HCT116 (cell line): ENCODE measurements around the gene ZNF430. TPM values are rescaled to one million over a fixed set of nuclear protein-coding genes. Genes with fewer than 3 reads are reported as not detected.

ENCODE experiments used
- ATAC-seq: fragments of 200-7000 bp; cut with Tn5 transposase; 2 replicates; pipeline ENCODE4 v1.9.1; 2020; ENCODE audit warnings: mild to moderate bottlenecking, moderate library complexity
- BruUV-seq: library from RNA; stranded (reverse); fragments of 400-500 nt; replicated peaks from 2 replicates; lab custom pipeline; 2021; lab: Mats Ljungman, UMichigan
- CTCF ChIA-PET: fragments of 300-600 bp; sonication (Branson Sonifier 250); formaldehyde crosslinking; loops from one replicate; lab custom pipeline; 2021; ENCODE audit warnings: antibody characterized with exemption; lab: Charles Lee
- POLR2A ChIA-PET: fragments of 300-600, 350-600 bp; sonication (Branson Sonifier 250); formaldehyde crosslinking; loops from one replicate; lab custom pipeline; 2021; ENCODE audit warnings: antibody characterized with exemption; lab: Charles Lee
- RAD21 ChIA-PET, 2 experiments: fragments of 300-600 bp; sonication (Branson Sonifier 250); formaldehyde crosslinking; loops; one replicate each; lab custom pipeline; 2023; ENCODE audit warnings: low total read pairs in 2 of 2; ENCODE audit not compliant: uncharacterized antibody in 2 of 2, unreplicated experiment in 2 of 2, low non-redundant PET in 1 of 2; lab: Charles Lee
- DNase-seq: peaks from one replicate; pipeline ENCODE4 v3.0.0-alpha.2; 2010; ENCODE audit warnings: low read depth, low spot score
- H2AFZ ChIP-seq: fragments of 200-600 bp; shearing (Covaris generic), sonication (generic); 2 replicates; pipeline ENCODE4 v1.6.1; 2017; ENCODE audit warnings: low read depth, mixed run types, mixed read lengths, antibody characterized with exemption, low read length; ENCODE audit not compliant: poor library complexity, severe bottlenecking
- H3K27ac ChIP-seq: 2 replicates; pipeline ENCODE4 v1.5.1; 2012; ENCODE audit warnings: low read depth, low read length
- H3K27me3 ChIP-seq: fragments of 200-600 bp; sonication (generic); 2 replicates; pipeline ENCODE4 v1.6.1; 2016; ENCODE audit warnings: mixed run types, low read length, mixed read lengths; ENCODE audit not compliant: insufficient read depth
- H3K36me3 ChIP-seq, 2 experiments: fragments of 200-500 bp in 1 of 2; fragments of 200-600 bp in 1 of 2; sonication (Bioruptor generic) in 1 of 2; sonication (generic) in 1 of 2; 2 replicates each; pipeline versions ENCODE4 v1.5.1 to v1.6.1; 2014 to 2016; ENCODE audit warnings: low read length in 2 of 2, inconsistent platforms in 1 of 2, mixed read lengths in 1 of 2, mixed run types in 1 of 2; ENCODE audit not compliant: insufficient read depth in 2 of 2, control insufficient read depth in 1 of 2
- H3K4me1 ChIP-seq, 2 experiments: fragments of 200-600 bp in 1 of 2; sonication (generic) in 1 of 2; 2 replicates each; pipeline versions ENCODE4 v1.5.1 to v1.6.1; 2012 to 2017; ENCODE audit warnings: low read length in 2 of 2, inconsistent platforms in 1 of 2, mild to moderate bottlenecking in 1 of 2, mixed read lengths in 1 of 2, mixed run types in 1 of 2, moderate library complexity in 1 of 2; ENCODE audit not compliant: insufficient read depth in 2 of 2, control insufficient read depth in 1 of 2
- H3K4me2 ChIP-seq: fragments of 200-600 bp; sonication (generic); 2 replicates; pipeline ENCODE4 v1.6.1; 2017; ENCODE audit warnings: mixed run types, low read length, mixed read lengths
- H3K4me3 ChIP-seq, 2 experiments: fragments of 200-600 bp in 1 of 2; sonication (generic) in 1 of 2; replicated peaks in 1 of 2; 2 replicates each; pipeline ENCODE4 v1.5.1; 2011 to 2016; ENCODE audit warnings: low read length in 2 of 2, control low read depth in 1 of 2, low read depth in 1 of 2, mild to moderate bottlenecking in 1 of 2, mixed read lengths in 1 of 2, mixed run types in 1 of 2
- H3K79me2 ChIP-seq: fragments of 200-600 bp; sonication (generic); 2 replicates; pipeline ENCODE4 v1.6.1; 2017; ENCODE audit warnings: mild to moderate bottlenecking, mixed run types, low read length, moderate library complexity, mixed read lengths; ENCODE audit not compliant: insufficient read depth
- H3K9ac ChIP-seq: fragments of 200-600 bp; sonication (generic); 2 replicates; pipeline ENCODE4 v1.6.1; 2016; ENCODE audit warnings: low read length, mixed read lengths
- H3K9me2 ChIP-seq: fragments of 200-600 bp; sonication (generic), shearing (Covaris generic); 2 replicates; pipeline ENCODE4 v1.6.1; 2017; ENCODE audit warnings: mixed run types, mild to moderate bottlenecking, moderate library complexity; ENCODE audit not compliant: insufficient read depth
- H3K9me3 ChIP-seq, 2 experiments: fragments of 200-500 bp in 1 of 2; fragments of 200-600 bp in 1 of 2; sonication (Bioruptor generic) in 1 of 2; sonication (generic) in 1 of 2; 2 replicates each; pipeline ENCODE4 v1.6.1; 2014 to 2017; ENCODE audit warnings: low read length in 2 of 2, mixed read lengths in 2 of 2, inconsistent platforms in 1 of 2, low read depth in 1 of 2, mild to moderate bottlenecking in 1 of 2, mixed run types in 1 of 2, moderate library complexity in 1 of 2; ENCODE audit not compliant: control insufficient read depth in 1 of 2, insufficient read depth in 1 of 2
- H4K20me1 ChIP-seq: fragments of 200-600 bp; sonication (generic), shearing (Covaris generic); 2 replicates; pipeline ENCODE4 v1.6.1; 2017; ENCODE audit warnings: mixed run types, mild to moderate bottlenecking, moderate library complexity; ENCODE audit not compliant: insufficient read depth
- CBX3 ChIP-seq: IDR thresholded peaks from 2 replicates; pipeline ENCODE4 v1.6.1; 2012; ENCODE audit warnings: low read depth
- ELF1 ChIP-seq: IDR thresholded peaks from 2 replicates; pipeline ENCODE4 v1.6.1; 2012; ENCODE audit warnings: low read depth, borderline replicate concordance
- FOSL1 ChIP-seq: IDR thresholded peaks from 2 replicates; pipeline ENCODE4 v1.6.1; 2012; ENCODE audit warnings: low read depth
- MAX ChIP-seq: IDR thresholded peaks from 2 replicates; pipeline ENCODE4 v1.6.1; 2012
- POLR2A ChIP-seq: IDR thresholded peaks from 2 replicates; pipeline ENCODE4 v1.7.0; 2011; ENCODE audit warnings: borderline replicate concordance; ENCODE audit not compliant: insufficient read depth, insufficient read length; ENCODE audit errors: extremely low read depth
- POLR2AphosphoS5 ChIP-seq: IDR thresholded peaks from 2 replicates; pipeline ENCODE4 v1.6.1; 2011; ENCODE audit warnings: mild to moderate bottlenecking, low read depth, low read length, moderate library complexity
- SP1 ChIP-seq: IDR thresholded peaks from 2 replicates; pipeline ENCODE4 v1.6.1; 2012; ENCODE audit warnings: low read depth
- YY1 ChIP-seq: IDR thresholded peaks from 2 replicates; pipeline ENCODE4 v1.6.1; 2011; ENCODE audit warnings: low read length, low read depth, moderate library complexity, mild to moderate bottlenecking; ENCODE audit not compliant: insufficient replicate concordance; ENCODE audit errors: extremely low read depth
- intact Hi-C: fragments of 100-400 bp; cut with micrococcal nuclease; formaldehyde crosslinking; loops from 2 replicates; pipeline ENCODE4 v1.10.0; 2022
- total RNA-seq: library from RNA; stranded (reverse); gene quantifications from one replicate; pipeline ENCODE4 v1.2.1, GENCODE V29; 2021; ENCODE audit not compliant: unreplicated experiment
- TF ChIP-seq, protein P1 (sequence below): IDR thresholded peaks from 2 replicates; pipeline ENCODE4 v1.6.1; 2011; ENCODE audit warnings: mild to moderate bottlenecking, low read length, moderate library complexity; ENCODE audit not compliant: insufficient replicate concordance; ENCODE audit errors: extremely low read depth
- TF ChIP-seq, protein P2 (sequence below): IDR thresholded peaks from 2 replicates; pipeline ENCODE4 v1.6.1; 2012; ENCODE audit warnings: low read depth
- TF ChIP-seq, protein P3 (sequence below): IDR thresholded peaks from 2 replicates; pipeline ENCODE4 v1.6.1; 2012

Gene ZNF430
- total RNA-seq, 1 experiment from 2014 or later = 8.4 TPM

- ChIA-PET POLR2A (no interaction called here), RAD21 (no interaction called here), CTCF (no interaction called here)
- Histone ChIP-seq H3K36me3 (no peaks in the 10 kb centered on the region), H4K20me1 (no peaks in the 10 kb centered on the region), H3K4me2 (no peak overlapping the region), H3K4me3 (no peak overlapping the region), H2AFZ (no peak overlapping the region), H3K27ac (no peak overlapping the region), H3K9me3 (no peaks in the 10 kb centered on the region; a peak in 1 of 4 replicates), H3K9ac (no peak overlapping the region), H3K79me2 (no peaks in the 10 kb centered on the region), H3K9me2 (no peaks in the 10 kb centered on the region), H3K4me1 (no peaks in the 10 kb centered on the region), H3K27me3 (no peaks in the 10 kb centered on the region)
- intact Hi-C loops = no loop called here
- ATAC-seq = no peak
- no peak for DNase-seq
- TF ChIP-seq FOSL1 (no peak), ELF1 (no peak), POLR2AphosphoS5 (no peak), POLR2A (no peak)
- BruUV-seq = no TSS peak
Observed at GRCh38 chr19:21065336-21065735, 44.9 kb downstream of the ZNF430 start.

DNA sequence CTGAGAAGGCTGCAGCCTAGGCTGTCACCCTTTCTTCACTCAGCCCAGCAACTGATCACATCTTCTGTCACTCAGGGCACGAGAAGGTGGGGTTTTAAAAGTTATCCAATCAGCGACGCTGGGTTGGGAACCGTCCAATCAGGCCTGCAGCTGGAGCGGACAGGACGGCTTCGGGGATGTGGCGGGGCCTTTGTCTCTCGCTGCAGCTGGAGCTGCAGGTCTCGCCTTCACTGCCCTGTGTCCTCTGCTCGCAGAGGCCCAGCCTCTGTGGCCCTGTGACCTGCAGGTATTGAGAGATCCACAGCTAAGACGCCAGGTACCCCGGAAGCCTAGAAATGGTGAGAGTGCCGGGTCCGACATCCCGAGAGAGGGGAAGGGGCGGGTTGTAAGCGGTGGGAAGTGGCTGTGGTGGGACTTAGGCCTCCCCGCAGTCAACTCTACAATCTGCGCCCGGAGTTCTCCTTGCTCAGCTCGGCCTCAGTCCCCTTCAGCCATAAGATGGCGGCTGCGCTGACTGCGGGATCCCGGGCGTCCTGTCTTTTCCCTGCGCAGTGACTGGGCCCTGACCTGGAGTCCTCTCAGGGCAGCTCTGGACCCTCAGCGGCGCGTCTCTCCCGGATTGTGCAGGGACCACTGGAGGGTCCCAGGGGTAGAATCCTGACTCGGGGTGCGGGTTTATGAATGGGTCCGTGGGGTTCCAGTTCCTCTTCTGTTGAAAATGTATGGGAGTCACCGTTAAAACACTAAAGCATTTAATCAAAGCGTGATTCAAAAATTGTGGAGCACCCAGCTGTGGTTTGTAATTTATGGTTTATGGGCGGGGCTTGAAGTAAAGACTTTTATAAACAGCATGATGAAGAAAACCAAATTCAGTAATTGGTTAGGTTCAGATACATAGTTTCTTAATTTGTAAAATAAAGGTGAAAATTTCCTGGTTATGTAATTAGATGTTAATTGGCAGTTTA is 61.8 kb downstream of the ZNF430 start, which contains the start of gene ZNF714:
TSS of gene ZNF714 (plus strand) at position 193 of the 965 bp plus-strand sequence. CDS start 16,066 bp downstream, outside the sequence.
- intact Hi-C loops = loop anchor here (5.0 kb wide), 1 partner anchor 60 kb away; the partner anchor contains the start of gene ZNF430
- RAD21 ChIA-PET = no interaction called here
- peaks cover 23% of the 10 kb centered on the region for H3K79me2 ChIP-seq
- no peaks in the 10 kb centered on the region for H3K9me2 ChIP-seq
- H3K4me2 ChIP-seq = peak within 1 kb of the TSS; percentile 86
- CTCF ChIA-PET = no interaction called here
- H3K4me1 ChIP-seq = peaks cover 5 to 17% of the 10 kb centered on the region in 2 experiments; a peak in 3 of 4 replicates
- peaks cover 3 to 5% of the 10 kb centered on the region in 2 experiments; a peak in 1 of 4 replicates for H3K36me3 ChIP-seq
- no peaks in the 10 kb centered on the region for H4K20me1 ChIP-seq
- H3K4me3 ChIP-seq = peak within 1 kb of the TSS; percentile 79 to 80
- peak within 1 kb of the TSS; percentile 15 for H2AFZ ChIP-seq
- H3K27ac ChIP-seq = peak within 1 kb of the TSS; percentile 53
- H3K27me3 ChIP-seq = no peaks in the 10 kb centered on the region
- H3K9me3 ChIP-seq = no peaks in the 10 kb centered on the region
- peak; percentile 95 for DNase-seq
- H3K9ac ChIP-seq = peak within 1 kb of the TSS; percentile 83
- peak; percentile 99 for ATAC-seq
- TSS peak; percentile 41 for BruUV-seq
- POLR2A ChIA-PET = interaction anchor here (0.5 to 1.3 kb wide), 3 partner anchors 10 to 60 kb away, joined by 3 to 5 read pairs (median 3); partner anchors contain the start of gene ZNF431
- TF ChIP-seq POLR2AphosphoS5 (peak; percentile 72), MAX (peak; percentile 7; the same call in 1 of the 2 replicates), YY1 (peak; percentile 24), CBX3 (no peak), SP1 (peak; percentile 87)
- TF ChIP-seq, protein P1, sequence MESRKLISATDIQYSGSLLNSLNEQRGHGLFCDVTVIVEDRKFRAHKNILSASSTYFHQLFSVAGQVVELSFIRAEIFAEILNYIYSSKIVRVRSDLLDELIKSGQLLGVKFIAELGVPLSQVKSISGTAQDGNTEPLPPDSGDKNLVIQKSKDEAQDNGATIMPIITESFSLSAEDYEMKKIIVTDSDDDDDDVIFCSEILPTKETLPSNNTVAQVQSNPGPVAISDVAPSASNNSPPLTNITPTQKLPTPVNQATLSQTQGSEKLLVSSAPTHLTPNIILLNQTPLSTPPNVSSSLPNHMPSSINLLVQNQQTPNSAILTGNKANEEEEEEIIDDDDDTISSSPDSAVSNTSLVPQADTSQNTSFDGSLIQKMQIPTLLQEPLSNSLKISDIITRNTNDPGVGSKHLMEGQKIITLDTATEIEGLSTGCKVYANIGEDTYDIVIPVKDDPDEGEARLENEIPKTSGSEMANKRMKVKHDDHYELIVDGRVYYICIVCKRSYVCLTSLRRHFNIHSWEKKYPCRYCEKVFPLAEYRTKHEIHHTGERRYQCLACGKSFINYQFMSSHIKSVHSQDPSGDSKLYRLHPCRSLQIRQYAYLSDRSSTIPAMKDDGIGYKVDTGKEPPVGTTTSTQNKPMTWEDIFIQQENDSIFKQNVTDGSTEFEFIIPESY = no peak
- TF ChIP-seq, protein P2, sequence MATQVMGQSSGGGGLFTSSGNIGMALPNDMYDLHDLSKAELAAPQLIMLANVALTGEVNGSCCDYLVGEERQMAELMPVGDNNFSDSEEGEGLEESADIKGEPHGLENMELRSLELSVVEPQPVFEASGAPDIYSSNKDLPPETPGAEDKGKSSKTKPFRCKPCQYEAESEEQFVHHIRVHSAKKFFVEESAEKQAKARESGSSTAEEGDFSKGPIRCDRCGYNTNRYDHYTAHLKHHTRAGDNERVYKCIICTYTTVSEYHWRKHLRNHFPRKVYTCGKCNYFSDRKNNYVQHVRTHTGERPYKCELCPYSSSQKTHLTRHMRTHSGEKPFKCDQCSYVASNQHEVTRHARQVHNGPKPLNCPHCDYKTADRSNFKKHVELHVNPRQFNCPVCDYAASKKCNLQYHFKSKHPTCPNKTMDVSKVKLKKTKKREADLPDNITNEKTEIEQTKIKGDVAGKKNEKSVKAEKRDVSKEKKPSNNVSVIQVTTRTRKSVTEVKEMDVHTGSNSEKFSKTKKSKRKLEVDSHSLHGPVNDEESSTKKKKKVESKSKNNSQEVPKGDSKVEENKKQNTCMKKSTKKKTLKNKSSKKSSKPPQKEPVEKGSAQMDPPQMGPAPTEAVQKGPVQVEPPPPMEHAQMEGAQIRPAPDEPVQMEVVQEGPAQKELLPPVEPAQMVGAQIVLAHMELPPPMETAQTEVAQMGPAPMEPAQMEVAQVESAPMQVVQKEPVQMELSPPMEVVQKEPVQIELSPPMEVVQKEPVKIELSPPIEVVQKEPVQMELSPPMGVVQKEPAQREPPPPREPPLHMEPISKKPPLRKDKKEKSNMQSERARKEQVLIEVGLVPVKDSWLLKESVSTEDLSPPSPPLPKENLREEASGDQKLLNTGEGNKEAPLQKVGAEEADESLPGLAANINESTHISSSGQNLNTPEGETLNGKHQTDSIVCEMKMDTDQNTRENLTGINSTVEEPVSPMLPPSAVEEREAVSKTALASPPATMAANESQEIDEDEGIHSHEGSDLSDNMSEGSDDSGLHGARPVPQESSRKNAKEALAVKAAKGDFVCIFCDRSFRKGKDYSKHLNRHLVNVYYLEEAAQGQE = no peak
- TF ChIP-seq, protein P3, sequence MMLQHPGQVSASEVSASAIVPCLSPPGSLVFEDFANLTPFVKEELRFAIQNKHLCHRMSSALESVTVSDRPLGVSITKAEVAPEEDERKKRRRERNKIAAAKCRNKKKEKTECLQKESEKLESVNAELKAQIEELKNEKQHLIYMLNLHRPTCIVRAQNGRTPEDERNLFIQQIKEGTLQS = no peak
